HFFc6 (cell line): ENCODE measurements around the gene POLE2. TPM values are rescaled to one million over a fixed set of nuclear protein-coding genes. Genes with fewer than 3 reads are reported as not detected.

ENCODE experiments used
- DNase-seq: peaks from one replicate; pipeline ENCODE4 v3.0.0-alpha.2; 2018
- H3K27ac Mint-ChIP-seq: 2 replicates; pipeline ENCODE4 v1.8.0; 2020; ENCODE audit warnings: mild to moderate bottlenecking, mixed read lengths
- H3K27me3 Mint-ChIP-seq: 2 replicates; pipeline ENCODE4 v1.8.0; 2021; ENCODE audit warnings: mild to moderate bottlenecking, moderate library complexity, mixed read lengths; ENCODE audit not compliant: insufficient read depth
- H3K36me3 Mint-ChIP-seq: 2 replicates; pipeline ENCODE4 v1.8.0; 2021; ENCODE audit warnings: low read depth, mixed read lengths
- H3K4me1 Mint-ChIP-seq: 2 replicates; pipeline ENCODE4 v1.8.0; 2020; ENCODE audit warnings: low read depth, mixed read lengths
- H3K4me3 Mint-ChIP-seq: 2 replicates; pipeline ENCODE4 v1.8.0; 2020; ENCODE audit warnings: mild to moderate bottlenecking, moderate library complexity, mixed read lengths
- H3K9me3 Mint-ChIP-seq: 2 replicates; pipeline ENCODE4 v1.8.0; 2020; ENCODE audit warnings: mild to moderate bottlenecking, mixed read lengths
- CTCF ChIP-seq: fragments of 200-600 bp; sonication (generic); IDR thresholded peaks from 2 replicates; pipeline ENCODE4 v1.5.0; 2021; ENCODE audit warnings: antibody characterized with exemption, mild to moderate bottlenecking
- total RNA-seq, 6 experiments: library from RNA; stranded (reverse); fragmentation: NEBNext Ultra II Directional; extraction: Animal tissue kit (Norgen Biotek cat#: 25700); gene quantifications; 2 replicates in 1 of 6; 3 replicates in 5 of 6; pipeline ENCODE4 v1.2.3, GENCODE V29; 2021

POLE2 gene
- total RNA-seq, 6 experiments from 2014 or later = 4.5 to 11.6 (median 8.7) TPM

GRCh38 chr14:49692193-49692757 is 4.3 kb upstream of the POLE2 start:
- Mint-ChIP-seq H3K4me3 (peak overlapping the region; percentile 86), H3K27ac (peak overlapping the region; percentile 85), H3K4me1 (peaks cover 31% of the 10 kb centered on the region), H3K36me3 (0 out of 2 replicates have a peak, but pooled peaks cover 1% of the 10 kb centered on the region), H3K27me3 (peaks cover 2% of the 10 kb centered on the region; the same call in 1 of the 2 replicates), H3K9me3 (no peaks in the 10 kb centered on the region)
- no peak for DNase-seq
- TF ChIP-seq CTCF = no peak

GRCh38 chr14:49691031-49691430 is 3.0 kb upstream of the POLE2 start:
- Mint-ChIP-seq H3K36me3 (0 out of 2 replicates have a peak, but pooled peaks cover 5% of the 10 kb centered on the region), H3K4me3 (0 out of 2 replicates have a peak overlapping the region, but pooled peaks have one; percentile 86), H3K4me1 (peaks cover 40% of the 10 kb centered on the region), H3K9me3 (no peaks in the 10 kb centered on the region), H3K27me3 (peaks cover 2% of the 10 kb centered on the region; the same call in 1 of the 2 replicates), H3K27ac (no peak overlapping the region)
- DNase-seq = no peak
- no peak for TF ChIP-seq CTCF

- Mint-ChIP-seq H3K27ac (peak overlapping the region; percentile 64; the same call in 1 of the 2 replicates), H3K27me3 (peaks cover 2% of the 10 kb centered on the region; the same call in 1 of the 2 replicates), H3K9me3 (no peaks in the 10 kb centered on the region), H3K4me3 (peak overlapping the region; percentile 85), H3K36me3 (0 out of 2 replicates have a peak, but pooled peaks cover 5% of the 10 kb centered on the region), H3K4me1 (peaks cover 32% of the 10 kb centered on the region)
- TF ChIP-seq CTCF = no peak
- DNase-seq = no peak
These were observed 652 bp upstream of the POLE2 start for GRCh38 chr14:49688701-49689030.

- DNase-seq = no peak
- Mint-ChIP-seq H3K27ac (peak overlapping the region; percentile 34; the same call in 1 of the 2 replicates), H3K4me3 (peak overlapping the region; percentile 85), H3K4me1 (peaks cover 18% of the 10 kb centered on the region), H3K9me3 (no peaks in the 10 kb centered on the region), H3K27me3 (no peaks in the 10 kb centered on the region), H3K36me3 (peaks cover 9% of the 10 kb centered on the region; the same call in 1 of the 2 replicates)
- no peak for TF ChIP-seq CTCF
These were observed 1.6 kb downstream of the POLE2 start for GRCh38 chr14:49686425-49686824.

- Mint-ChIP-seq H3K9me3 (no peaks in the 10 kb centered on the region), H3K4me3 (no peak overlapping the region), H3K27me3 (no peaks in the 10 kb centered on the region), H3K4me1 (peaks cover 12% of the 10 kb centered on the region), H3K27ac (peak overlapping the region; percentile 53), H3K36me3 (peaks cover 8% of the 10 kb centered on the region; the same call in 1 of the 2 replicates)
- no peak for TF ChIP-seq CTCF
- DNase-seq = peak; percentile 38
These were observed 8.7 kb downstream of the POLE2 start for GRCh38 chr14:49679271-49679670.
